IMR-90 (cell line): ENCODE data around the gene CNDP1. TPM values are rescaled to one million over a fixed set of nuclear protein-coding genes. Genes with fewer than 3 reads are reported as not detected.
"Not testable (repeated sequence)": the region's sequence is repeated elsewhere in the genome, so short reads cannot be mapped to it uniquely, and the experiment has no call there.

Experiments used
- ATAC-seq: fragments of 200-7000 bp; cut with Tn5 transposase; 2 replicates; pipeline ENCODE4 v1.9.1; 2020; ENCODE audit warnings: low read depth, mild to moderate bottlenecking, moderate library complexity
- BruUV-seq: library from RNA; stranded (reverse); fragments of 400-500 nt; replicated peaks from 2 replicates; lab custom pipeline; 2021; lab: Mats Ljungman, UMichigan
- CTCF ChIA-PET: fragments of 300-600 bp; formaldehyde crosslinking; extraction: SDS; loops from one replicate; lab custom pipeline; 2021; ENCODE audit warnings: antibody characterized with exemption; lab: Yijun Ruan, JAX
- POLR2A ChIA-PET: fragments of 300-600 bp; sonication (Branson Sonifier 250); formaldehyde crosslinking; loops from one replicate; lab custom pipeline; 2022; ENCODE audit warnings: antibody characterized with exemption; ENCODE audit not compliant: unreplicated experiment; lab: Charles Lee
- DNase-seq: peaks from one replicate; pipeline ENCODE4 v3.0.0; 2013
- H2AFZ ChIP-seq: replicated peaks from 2 replicates; pipeline ENCODE3; 2013; ENCODE audit warnings: low read length, mild to moderate bottlenecking; ENCODE audit not compliant: poor library complexity
- H2AK5ac ChIP-seq: 2 replicates; pipeline ENCODE4 v1.6.1; 2013; ENCODE audit warnings: low read depth, low read length, inconsistent platforms
- H2AK9ac ChIP-seq: replicated peaks from 2 replicates; pipeline ENCODE3; 2013; ENCODE audit warnings: mild to moderate bottlenecking, low read depth, low read length, moderate library complexity; ENCODE audit not compliant: poor library complexity
- H2BK120ac ChIP-seq: 2 replicates; pipeline ENCODE4 v1.6.1; 2013; ENCODE audit warnings: low read depth, low read length, inconsistent platforms
- H2BK15ac ChIP-seq: 3 replicates; pipeline ENCODE4 v1.6.1; 2013; ENCODE audit warnings: low read depth, low read length, inconsistent platforms
- H2BK20ac ChIP-seq: 2 replicates; pipeline ENCODE4 v1.6.1; 2013; ENCODE audit warnings: low read depth, mild to moderate bottlenecking, inconsistent platforms, low read length, moderate library complexity
- H2BK5ac ChIP-seq: 2 replicates; pipeline ENCODE4 v1.6.1; 2013; ENCODE audit warnings: mild to moderate bottlenecking, low read depth, low read length, inconsistent platforms; ENCODE audit not compliant: poor library complexity, severe bottlenecking
- H3K14ac ChIP-seq: replicated peaks from 2 replicates; pipeline ENCODE4 v1.6.1; 2013; ENCODE audit warnings: low read depth, low read length, inconsistent platforms
- H3K18ac ChIP-seq: 2 replicates; pipeline ENCODE4 v1.6.1; 2013; ENCODE audit warnings: low read depth, low read length, control low read depth
- H3K23ac ChIP-seq: 2 replicates; pipeline ENCODE4 v1.6.1; 2013; ENCODE audit warnings: low read depth, low read length, inconsistent platforms
- H3K27ac ChIP-seq: 2 replicates; pipeline ENCODE4 v1.5.1; 2013; ENCODE audit warnings: mild to moderate bottlenecking, control low read depth, low read length; ENCODE audit not compliant: insufficient read depth
- H3K27me3 ChIP-seq: 2 replicates; pipeline ENCODE4 v1.6.1; 2013; ENCODE audit warnings: low read length; ENCODE audit not compliant: control insufficient read depth, insufficient read depth
- H3K36me3 ChIP-seq: 2 replicates; pipeline ENCODE4 v1.6.1; 2013; ENCODE audit warnings: low read length, mixed read lengths; ENCODE audit not compliant: control insufficient read depth, insufficient read depth
- H3K4ac ChIP-seq: 2 replicates; pipeline ENCODE4 v1.6.1; 2013; ENCODE audit warnings: low read depth, low read length, inconsistent platforms
- H3K4me1 ChIP-seq: 2 replicates; pipeline ENCODE4 v1.6.1; 2013; ENCODE audit warnings: low read length, mixed read lengths; ENCODE audit not compliant: control insufficient read depth, insufficient read depth
- H3K4me2 ChIP-seq: 2 replicates; pipeline ENCODE4 v1.6.1; 2013; ENCODE audit warnings: low read depth, mild to moderate bottlenecking, control low read depth, low read length, moderate library complexity
- H3K4me3 ChIP-seq: 2 replicates; pipeline ENCODE4 v1.5.1; 2013; ENCODE audit warnings: low read depth, mild to moderate bottlenecking, control low read depth, low read length, moderate library complexity; ENCODE audit not compliant: insufficient read depth
- H3K56ac ChIP-seq: 2 replicates; pipeline ENCODE4 v1.6.1; 2013; ENCODE audit warnings: low read length, inconsistent platforms; ENCODE audit not compliant: insufficient read depth; ENCODE audit errors: extremely low read depth
- H3K79me1 ChIP-seq, 2 experiments: 2 replicates each; pipeline ENCODE4 v1.6.1; 2013; ENCODE audit warnings: low read length in 2 of 2, inconsistent platforms in 1 of 2, low read depth in 1 of 2
- H3K9ac ChIP-seq: 2 replicates; pipeline ENCODE4 v1.6.1; 2013; ENCODE audit warnings: low read depth, low read length, control low read depth
- H3K9me1 ChIP-seq: 2 replicates; pipeline ENCODE4 v1.6.1; 2013; ENCODE audit warnings: low read length, inconsistent platforms; ENCODE audit not compliant: insufficient read depth
- H3K9me3 ChIP-seq: 2 replicates; pipeline ENCODE4 v1.6.1; 2013; ENCODE audit warnings: low read length; ENCODE audit not compliant: control insufficient read depth, insufficient read depth
- H4K20me1 ChIP-seq: 2 replicates; pipeline ENCODE4 v1.6.1; 2013; ENCODE audit warnings: low read length, inconsistent platforms; ENCODE audit not compliant: insufficient read depth
- H4K5ac ChIP-seq: 2 replicates; pipeline ENCODE4 v1.6.1; 2013; ENCODE audit warnings: mild to moderate bottlenecking, low read depth, low read length, control low read depth
- H4K8ac ChIP-seq, 2 experiments: 2 replicates each; pipeline ENCODE4 v1.6.1; 2013; ENCODE audit warnings: low read depth in 2 of 2, low read length in 2 of 2, control low read depth in 1 of 2, inconsistent platforms in 1 of 2
- H4K91ac ChIP-seq: 2 replicates; pipeline ENCODE4 v1.6.1; 2013; ENCODE audit warnings: low read depth, low read length, inconsistent platforms; ENCODE audit not compliant: insufficient read depth
- CEBPB ChIP-seq: IDR thresholded peaks from 2 replicates; pipeline ENCODE4 v1.6.1; 2012; ENCODE audit warnings: low read depth, low read length, improper control_type of control experiment
- RCOR1 ChIP-seq: IDR thresholded peaks from 2 replicates; pipeline ENCODE4 v1.6.1; 2012; ENCODE audit warnings: mild to moderate bottlenecking, low read length, improper control_type of control experiment; ENCODE audit not compliant: insufficient replicate concordance
- SMC3 ChIP-seq: fragments of 150-350 bp; IDR thresholded peaks from 2 replicates; pipeline ENCODE4 v1.6.1; 2016; ENCODE audit warnings: low read depth, mild to moderate bottlenecking, antibody characterized with exemption, low read length, moderate library complexity
- WGBS, 2 experiments: methylation state at CpG; one replicate each; pipeline versions ENCODE4 v1.1.5 to v1.1.7; 2013; ENCODE audit warnings: missing lambda C conversion rate in 2 of 2; ENCODE audit not compliant: insufficient read length in 1 of 2; ENCODE audit errors: extremely low coverage in 2 of 2; 5-methylcytosine and 5-hydroxymethylcytosine counted together
- dilution Hi-C: fragments of 300-500 bp; cut with HindIII; formaldehyde crosslinking; loops from one replicate; pipeline ENCODE4 v1.14.3; 2018; ENCODE audit warnings: low sequenced_read_pairs; ENCODE audit not compliant: unreplicated experiment
- in situ Hi-C: fragments of 300-500 bp; cut with MboI; formaldehyde crosslinking; loops from 3 replicates; pipeline ENCODE4 v1.14.3; 2019; ENCODE audit warnings: low sequenced_read_pairs, inconsistent platforms, mixed read lengths
- intact Hi-C: fragments of 100-400 bp; cut with micrococcal nuclease; formaldehyde crosslinking; loops from 2 replicates; pipeline ENCODE4 v1.10.0; 2022
- polyA plus RNA-seq, 3 experiments: library from polyadenylated mRNA; depleted of rRNA; stranded (reverse); fragments of >200 nt; gene quantifications; 2 replicates each; pipeline ENCODE4 v1.2.3, GENCODE V29; 2012; ENCODE audit warnings: low replicate concordance in 1 of 3
- total RNA-seq: library from RNA; depleted of rRNA; stranded (reverse); fragments of >200 nt; gene quantifications from 2 replicates; pipeline ENCODE4 v1.2.3, GENCODE V29; 2012

CNDP1 gene
- total and polyA plus RNA-seq, 2 of the 4 experiments (the other 2 are of a cell fraction), result not detected

- no peak overlapping the region for H3K4me2 ChIP-seq
- no peaks in the 10 kb centered on the region; the same call in 1 of the 2 replicates for H3K9me1 ChIP-seq
- no peak overlapping the region for H2BK15ac ChIP-seq
- no peak overlapping the region for H3K18ac ChIP-seq
- H2BK20ac ChIP-seq, result no peak overlapping the region
- H2AFZ ChIP-seq, result peak overlapping the region; percentile 35
- ChIA-PET POLR2A (no interaction called here), CTCF (no interaction called here)
- peaks cover 15% of the 10 kb centered on the region for H3K36me3 ChIP-seq
- no peak overlapping the region for H2BK120ac ChIP-seq
- no peak overlapping the region for H2AK9ac ChIP-seq
- no peak overlapping the region for H3K56ac ChIP-seq
- intact Hi-C loops, result no loop called here
- no peak overlapping the region for H3K4ac ChIP-seq
- H2AK5ac ChIP-seq, result no peak overlapping the region
- dilution Hi-C loops, result no loop called here
- H3K9me3 ChIP-seq, result no peaks in the 10 kb centered on the region
- H4K5ac ChIP-seq, result no peak overlapping the region
- no peaks in the 10 kb centered on the region for H4K20me1 ChIP-seq
- H4K8ac ChIP-seq, result no peak overlapping the region
- no peak; the same call in 1 of the 2 replicates for ATAC-seq
- no TSS peak for BruUV-seq
- H3K9ac ChIP-seq, result no peak overlapping the region
- no peak overlapping the region for H3K4me3 ChIP-seq
- peak; percentile 7 for DNase-seq
- no peak overlapping the region for H3K27ac ChIP-seq
- H3K79me1 ChIP-seq, result no peaks in the 10 kb centered on the region
- H4K91ac ChIP-seq, result no peak overlapping the region
- H3K4me1 ChIP-seq, result peaks cover 1% of the 10 kb centered on the region; the same call in 1 of the 2 replicates
- H2BK5ac ChIP-seq, result no peak overlapping the region
- in situ Hi-C loops, result no loop called here
- no peak overlapping the region for H3K23ac ChIP-seq
- TF ChIP-seq SMC3 (no peak), CEBPB (peak; percentile 51; the same call in 1 of the 2 replicates), RCOR1 (no peak)
- H3K27me3 ChIP-seq, result no peaks in the 10 kb centered on the region
- no peak overlapping the region for H3K14ac ChIP-seq
- no CpG with 5 or more reads among the region's 5 CpGs for WGBS, 2 experiments
These were observed 10.2 kb upstream of the CNDP1 start for GRCh38 chr18:74524097-74524496.

DNA sequence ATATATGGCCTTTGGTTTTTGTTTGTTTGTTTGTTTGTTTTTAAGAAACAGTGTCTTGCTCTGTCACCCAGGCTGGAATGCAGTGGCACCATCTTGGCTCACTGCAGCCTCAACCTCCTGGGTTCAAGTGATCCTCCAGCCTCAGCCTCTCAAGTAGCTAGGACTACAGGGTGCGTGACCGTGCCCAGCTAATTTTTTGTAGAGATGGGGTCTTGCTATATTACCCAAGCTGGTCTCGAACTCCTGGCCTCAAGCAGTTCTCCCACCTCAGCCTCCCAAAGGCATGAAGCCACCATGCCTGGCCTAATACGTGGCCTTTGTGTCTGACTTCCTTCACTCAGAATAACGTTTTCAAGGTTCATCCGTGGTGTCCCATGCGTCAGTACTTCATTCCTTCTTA is 9.4 kb upstream of the CNDP1 start:
- H3K18ac ChIP-seq, H3K27ac ChIP-seq, H2AK9ac ChIP-seq, H3K4me2 ChIP-seq, DNase-seq, H4K5ac ChIP-seq, H3K27me3 ChIP-seq, H4K8ac ChIP-seq, CTCF ChIA-PET, H2BK5ac ChIP-seq, H3K9me1 ChIP-seq, H4K91ac ChIP-seq, in situ Hi-C loops, H4K20me1 ChIP-seq, H3K14ac ChIP-seq, H3K79me1 ChIP-seq, H3K23ac ChIP-seq, BruUV-seq, H3K9me3 ChIP-seq, H2BK120ac ChIP-seq, dilution Hi-C loops, H2BK20ac ChIP-seq, H3K9ac ChIP-seq, H3K4me3 ChIP-seq, intact Hi-C loops, H3K56ac ChIP-seq, H3K4me1 ChIP-seq, H2BK15ac ChIP-seq, H2AFZ ChIP-seq, H2AK5ac ChIP-seq, H3K4ac ChIP-seq, POLR2A ChIA-PET, ATAC-seq, H3K36me3 ChIP-seq: not testable (repeated sequence)
- no CpG with 5 or more reads among the region's 7 CpGs for WGBS, 2 experiments
